Progenitor cell of endocrine pancreas (in vitro differentiated cells): Measurements from ENCODE around the gene RIC8B. TPM values are rescaled to one million over a fixed set of nuclear protein-coding genes. Genes with fewer than 3 reads are reported as not detected.

Experiments
- DNase-seq: peaks from one replicate; pipeline ENCODE4 v3.0.0; 2021; ENCODE audit warnings: low spot score; ENCODE audit not compliant: unreplicated experiment
- H3K27ac Mint-ChIP-seq: 2 replicates; pipeline ENCODE4 v1.8.0; 2021; ENCODE audit warnings: mild to moderate bottlenecking, moderate library complexity, mixed read lengths
- H3K27me3 Mint-ChIP-seq: 2 replicates; pipeline ENCODE4 v1.8.0; 2021; ENCODE audit warnings: mixed read lengths
- H3K36me3 Mint-ChIP-seq: 2 replicates; pipeline ENCODE4 v1.8.0; 2022; ENCODE audit warnings: mixed read lengths; ENCODE audit not compliant: insufficient read depth
- H3K4me1 Mint-ChIP-seq: 2 replicates; pipeline ENCODE4 v1.8.0; 2021; ENCODE audit warnings: low read depth, mixed read lengths
- H3K4me3 Mint-ChIP-seq: 2 replicates; pipeline ENCODE4 v1.8.0; 2021; ENCODE audit warnings: low read depth, mild to moderate bottlenecking, moderate library complexity, mixed read lengths
- H3K9me3 Mint-ChIP-seq: 2 replicates; pipeline ENCODE4 v1.8.0; 2021; ENCODE audit warnings: low read depth, mixed read lengths
- total RNA-seq: library from RNA; stranded (reverse); gene quantifications from 2 replicates; pipeline ENCODE4 v1.2.1, GENCODE V29; 2021
- TF ChIP-seq, protein P1 (sequence below): fragments of 200-600 bp; sonication (generic); IDR thresholded peaks from one replicate; pipeline ENCODE4 v1.5.0; 2021; ENCODE audit warnings: antibody characterized with exemption, mild to moderate bottlenecking; ENCODE audit not compliant: unreplicated experiment

RIC8B gene
- total RNA-seq, 1 donor from 2014 or later: 24.7 TPM

DNA sequence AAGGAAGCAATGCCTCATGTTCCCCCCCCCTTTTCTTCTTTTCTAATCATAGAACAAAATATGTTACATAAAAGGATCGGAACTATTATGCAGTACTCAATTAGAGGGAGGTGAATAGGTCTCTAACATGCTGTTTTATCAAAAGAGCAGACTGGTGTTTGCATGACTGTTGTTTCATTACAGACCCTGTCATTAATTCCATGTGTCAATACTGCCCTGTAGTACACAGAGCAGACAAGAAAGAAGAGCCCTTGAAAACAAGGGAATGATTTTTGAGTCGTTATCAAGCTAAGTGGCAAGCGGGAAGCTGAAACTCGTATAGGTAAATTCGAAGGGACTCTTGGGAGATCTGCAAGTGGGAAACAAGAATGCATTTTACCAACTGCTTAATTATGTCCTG, 104.3 kb downstream of the RIC8B start:
- no peak for DNase-seq
- Mint-ChIP-seq H3K27me3 (no peaks in the 10 kb centered on the region), H3K36me3 (peaks cover 14% of the 10 kb centered on the region)

DNA sequence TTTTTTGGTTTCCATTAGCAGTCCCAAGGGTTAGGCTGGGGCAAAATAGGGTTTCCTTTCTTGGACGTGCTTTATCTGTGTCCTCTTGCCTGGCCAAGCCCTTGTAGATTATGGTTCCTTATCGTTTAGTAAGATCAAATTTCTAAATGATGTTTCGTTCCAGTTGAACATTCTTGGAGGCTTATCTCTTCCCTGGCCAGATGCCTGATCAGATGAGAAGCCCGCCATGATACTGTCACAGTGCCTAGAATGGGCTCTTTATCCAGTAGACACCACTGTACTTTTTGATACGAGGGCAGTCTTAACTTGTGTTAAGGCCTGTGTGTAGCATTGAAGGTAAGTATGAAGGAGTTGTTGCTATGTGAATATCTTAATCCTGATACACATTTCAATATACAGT, 105.1 kb downstream of the RIC8B start:
- peaks cover 12% of the 10 kb centered on the region for H3K36me3 Mint-ChIP-seq

More for the DNA sequence above, 104.3 kb downstream of the RIC8B start:
- Mint-ChIP-seq H3K4me1 (peaks cover 18% of the 10 kb centered on the region), H3K27ac (no peak overlapping the region), H3K9me3 (no peaks in the 10 kb centered on the region), H3K4me3 (no peak overlapping the region)
- TF ChIP-seq, protein P1, sequence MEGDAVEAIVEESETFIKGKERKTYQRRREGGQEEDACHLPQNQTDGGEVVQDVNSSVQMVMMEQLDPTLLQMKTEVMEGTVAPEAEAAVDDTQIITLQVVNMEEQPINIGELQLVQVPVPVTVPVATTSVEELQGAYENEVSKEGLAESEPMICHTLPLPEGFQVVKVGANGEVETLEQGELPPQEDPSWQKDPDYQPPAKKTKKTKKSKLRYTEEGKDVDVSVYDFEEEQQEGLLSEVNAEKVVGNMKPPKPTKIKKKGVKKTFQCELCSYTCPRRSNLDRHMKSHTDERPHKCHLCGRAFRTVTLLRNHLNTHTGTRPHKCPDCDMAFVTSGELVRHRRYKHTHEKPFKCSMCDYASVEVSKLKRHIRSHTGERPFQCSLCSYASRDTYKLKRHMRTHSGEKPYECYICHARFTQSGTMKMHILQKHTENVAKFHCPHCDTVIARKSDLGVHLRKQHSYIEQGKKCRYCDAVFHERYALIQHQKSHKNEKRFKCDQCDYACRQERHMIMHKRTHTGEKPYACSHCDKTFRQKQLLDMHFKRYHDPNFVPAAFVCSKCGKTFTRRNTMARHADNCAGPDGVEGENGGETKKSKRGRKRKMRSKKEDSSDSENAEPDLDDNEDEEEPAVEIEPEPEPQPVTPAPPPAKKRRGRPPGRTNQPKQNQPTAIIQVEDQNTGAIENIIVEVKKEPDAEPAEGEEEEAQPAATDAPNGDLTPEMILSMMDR: no peak

DNA sequence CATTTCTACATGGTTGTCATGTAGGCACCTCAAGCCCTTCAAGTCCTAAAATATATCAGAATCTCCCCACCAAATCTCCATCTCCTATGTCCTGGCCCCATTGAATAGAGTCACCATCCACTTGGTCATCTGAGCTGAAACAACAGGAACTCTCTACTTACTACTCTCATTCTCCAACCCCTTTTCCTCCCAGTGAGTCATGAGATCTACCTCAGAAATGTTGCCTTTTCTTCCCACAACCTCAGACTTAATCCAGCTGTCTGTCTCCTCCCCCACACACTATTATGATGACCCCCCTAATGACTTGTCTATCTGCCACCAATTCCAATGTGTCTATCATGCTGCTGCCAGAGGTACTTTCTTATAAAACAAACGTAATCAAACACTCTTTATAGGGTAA, 108.9 kb downstream of the RIC8B start:
- peaks cover 9% of the 10 kb centered on the region for H3K4me1 Mint-ChIP-seq
- DNase-seq: no peak
- H3K27me3 Mint-ChIP-seq: peaks cover 7% of the 10 kb centered on the region
- H3K9me3 Mint-ChIP-seq: no peaks in the 10 kb centered on the region
- TF ChIP-seq, protein P1: no peak
- no peak overlapping the region for H3K4me3 Mint-ChIP-seq
- no peak overlapping the region for H3K27ac Mint-ChIP-seq
- peaks cover 21% of the 10 kb centered on the region for H3K36me3 Mint-ChIP-seq

More for the DNA sequence above, 105.1 kb downstream of the RIC8B start:
- DNase-seq: no peak
- Mint-ChIP-seq H3K9me3 (no peaks in the 10 kb centered on the region), H3K4me1 (peaks cover 18% of the 10 kb centered on the region), H3K4me3 (no peak overlapping the region), H3K27me3 (no peaks in the 10 kb centered on the region), H3K27ac (no peak overlapping the region)
- TF ChIP-seq, protein P1: no peak

DNA sequence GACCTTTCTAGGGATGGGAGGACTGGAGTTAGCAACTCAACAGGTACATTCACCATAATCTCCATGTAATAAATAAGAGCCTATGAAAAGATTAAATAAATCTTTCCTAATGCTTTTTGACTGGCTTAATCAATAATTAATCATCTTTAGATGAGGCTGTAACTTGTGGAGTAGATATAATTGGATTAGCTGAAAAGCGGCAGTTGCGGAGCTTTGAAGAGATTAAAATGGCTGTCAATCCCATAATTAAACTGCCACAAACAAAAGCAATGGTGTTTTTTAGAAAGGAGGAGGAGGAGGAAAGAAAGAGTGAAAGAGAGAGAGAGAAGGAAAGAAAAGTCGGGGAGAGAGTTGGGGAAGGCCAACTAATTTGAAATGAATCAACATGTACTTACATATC, 110.5 kb downstream of the RIC8B start:
- peaks cover 14% of the 10 kb centered on the region for H3K27me3 Mint-ChIP-seq
- H3K4me3 Mint-ChIP-seq: no peak overlapping the region
- DNase-seq: no peak
- TF ChIP-seq, protein P1: no peak
- H3K4me1 Mint-ChIP-seq: no peaks in the 10 kb centered on the region
- H3K9me3 Mint-ChIP-seq: no peaks in the 10 kb centered on the region
- no peak overlapping the region for H3K27ac Mint-ChIP-seq
- H3K36me3 Mint-ChIP-seq: peaks cover 18% of the 10 kb centered on the region

DNA sequence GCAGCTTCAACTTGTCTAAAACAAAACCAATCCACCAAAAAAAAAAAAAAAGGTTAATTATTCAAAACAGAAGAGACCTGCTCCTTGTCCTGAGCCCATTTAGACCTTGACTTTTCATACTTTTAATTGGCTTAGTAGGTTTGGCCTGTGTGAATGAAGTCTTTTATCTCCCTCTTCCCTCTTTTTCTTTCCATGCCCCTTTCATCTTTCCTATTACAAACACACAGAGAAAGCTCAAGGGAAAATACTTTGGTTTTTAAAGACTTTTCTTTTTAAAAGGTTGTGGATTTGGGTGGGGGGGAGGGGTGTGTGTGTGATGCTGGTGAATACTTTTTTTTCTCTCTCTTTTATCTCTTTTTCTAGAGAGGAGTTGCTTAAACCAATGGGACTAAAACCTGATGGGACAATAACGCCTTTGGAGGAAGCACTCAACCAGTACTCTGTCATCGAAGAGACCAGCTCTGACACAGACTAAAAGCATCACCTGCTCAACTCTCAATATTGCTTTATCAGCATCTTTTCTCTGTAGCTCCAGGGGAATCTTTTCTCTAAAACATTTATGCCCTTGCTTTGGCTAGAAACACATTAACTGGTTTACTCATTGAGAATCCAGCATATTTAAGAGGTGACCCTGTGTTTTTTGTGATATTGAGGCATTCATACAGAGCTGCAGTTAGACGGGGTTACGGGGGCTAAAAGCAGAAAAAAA, 111.2 kb downstream of the RIC8B start:
- Mint-ChIP-seq H3K9me3 (no peaks in the 10 kb centered on the region), H3K36me3 (peaks cover 17% of the 10 kb centered on the region), H3K4me3 (no peak overlapping the region), H3K27ac (no peak overlapping the region), H3K27me3 (peaks cover 14% of the 10 kb centered on the region), H3K4me1 (peaks cover 3% of the 10 kb centered on the region)
- DNase-seq: no peak
- TF ChIP-seq, protein P1: no peak
